Measurements from ENCODE around the gene NEDD4L.

Gene NEDD4L

GRCh38 chr18:58348951-58349350 is 304.9 kb downstream of the NEDD4L start:
- DNase-seq (ENCODE audit: low read depth), result no peak

- DNase-seq (ENCODE audit: low read depth), result no peak
These were observed 305.6 kb downstream of the NEDD4L start for GRCh38 chr18:58349650-58350049.

- DNase-seq (ENCODE audit: low read depth), result no peak
These were observed 306.5 kb downstream of the NEDD4L start for GRCh38 chr18:58350526-58350925.

GRCh38 chr18:58351776-58352175 is 307.8 kb downstream of the NEDD4L start:
- no peak for DNase-seq (ENCODE audit: low read depth)

- DNase-seq (ENCODE audit: low read depth), result no peak
These were observed 309.6 kb downstream of the NEDD4L start for GRCh38 chr18:58353581-58353980.

GRCh38 chr18:58354051-58354450 is 310.0 kb downstream of the NEDD4L start:
- no peak for DNase-seq (ENCODE audit: low read depth)

- DNase-seq (ENCODE audit: low read depth), result no peak
These were observed 310.8 kb downstream of the NEDD4L start for GRCh38 chr18:58354791-58355190.

GRCh38 chr18:58355243-58355642 is 311.2 kb downstream of the NEDD4L start:
- DNase-seq (ENCODE audit: low read depth), result no peak

- no peak for DNase-seq (ENCODE audit: low read depth)
These were observed 315.2 kb downstream of the NEDD4L start for GRCh38 chr18:58359218-58359617.

GRCh38 chr18:58359620-58360019 is 315.6 kb downstream of the NEDD4L start:
- no peak for DNase-seq (ENCODE audit: low read depth)

- no peak for DNase-seq (ENCODE audit: low read depth)
These were observed 316.3 kb downstream of the NEDD4L start for GRCh38 chr18:58360324-58360723.

GRCh38 chr18:58361212-58361611 is 317.2 kb downstream of the NEDD4L start:
- no peak for DNase-seq (ENCODE audit: low read depth)

- DNase-seq (ENCODE audit: low read depth), result peak; percentile 97
These were observed 318.1 kb downstream of the NEDD4L start for GRCh38 chr18:58362027-58362575.

GRCh38 chr18:58362829-58363271 is 318.8 kb downstream of the NEDD4L start:
- DNase-seq (ENCODE audit: low read depth), result no peak

- no peak for DNase-seq (ENCODE audit: low read depth)
These were observed 319.9 kb downstream of the NEDD4L start for GRCh38 chr18:58363767-58364540.

- DNase-seq (ENCODE audit: low read depth), result peak; percentile 42
These were observed 321.0 kb downstream of the NEDD4L start for GRCh38 chr18:58364876-58365528.

- no peak for DNase-seq (ENCODE audit: low read depth)
These were observed 323.6 kb downstream of the NEDD4L start for GRCh38 chr18:58367425-58368140.

- no peak for DNase-seq (ENCODE audit: low read depth)
These were observed 325.6 kb downstream of the NEDD4L start for GRCh38 chr18:58369616-58370015.

GRCh38 chr18:58370038-58370580 is 326.1 kb downstream of the NEDD4L start:
- no peak for DNase-seq (ENCODE audit: low read depth)

- no peak for DNase-seq (ENCODE audit: low read depth)
These were observed 326.6 kb downstream of the NEDD4L start for GRCh38 chr18:58370612-58371011.

GRCh38 chr18:58373481-58373880 is 329.5 kb downstream of the NEDD4L start:
- DNase-seq (ENCODE audit: low read depth), result no peak

GRCh38 chr18:58375051-58375450 is 331.0 kb downstream of the NEDD4L start:
- DNase-seq (ENCODE audit: low read depth), result no peak
